Activated CD8-positive, alpha-beta memory T cell treated with anti-CD3 and anti-CD28 coated beads for 1 hour (primary cell): ENCODE measurements around the gene PGA5.

Experiments used
- DNase-seq, 2 donors: peaks; one replicate each; pipeline ENCODE4 v3.0.0-alpha.2; 2020; ENCODE audit warnings: low read depth in 1 of 2; ENCODE audit errors: extremely low read depth in 1 of 2

PGA5 gene

GRCh38 chr11:61265357-61265756, 24.4 kb downstream of the PGA5 start:
- DNase-seq = no peak

GRCh38 chr11:61266602-61267001, 25.6 kb downstream of the PGA5 start:
- no peak for DNase-seq

- no peak for DNase-seq
Measured at GRCh38 chr11:61267437-61267841, 26.5 kb downstream of the PGA5 start.

- DNase-seq = no peak
Measured at GRCh38 chr11:61268588-61269250, 27.7 kb downstream of the PGA5 start.

- DNase-seq = no peak
Measured at GRCh38 chr11:61270354-61271076, 29.5 kb downstream of the PGA5 start.

GRCh38 chr11:61272731-61273130, 31.8 kb downstream of the PGA5 start:
- no peak for DNase-seq

- no peak for DNase-seq
Measured at GRCh38 chr11:61273178-61274078, 32.5 kb downstream of the PGA5 start.

GRCh38 chr11:61274084-61274483, 33.1 kb downstream of the PGA5 start:
- no peak for DNase-seq

GRCh38 chr11:61275191-61275590, 34.2 kb downstream of the PGA5 start:
- no peak for DNase-seq

- no peak for DNase-seq
Measured at GRCh38 chr11:61277186-61278000, 36.4 kb downstream of the PGA5 start.

GRCh38 chr11:61278001-61278470, 37.1 kb downstream of the PGA5 start:
- no peak for DNase-seq

GRCh38 chr11:61279934-61280659, 39.1 kb downstream of the PGA5 start:
- no peak for DNase-seq

- no peak for DNase-seq
Measured at GRCh38 chr11:61280883-61281580, 40.1 kb downstream of the PGA5 start.

- DNase-seq = no peak
Measured at GRCh38 chr11:61281581-61282250, 40.7 kb downstream of the PGA5 start.

GRCh38 chr11:61283613-61284012, 42.6 kb downstream of the PGA5 start:
- DNase-seq = no peak

GRCh38 chr11:61287338-61287977, 46.5 kb downstream of the PGA5 start:
- no peak for DNase-seq

GRCh38 chr11:61290905-61291690, 50.1 kb downstream of the PGA5 start:
- DNase-seq = no peak
